PC-9 (cell line): Measurements from ENCODE around the gene RAD9A. TPM values are rescaled to one million over a fixed set of nuclear protein-coding genes. Genes with fewer than 3 reads are reported as not detected.
A peak's percentile ranks its signal among the peaks of the same experiment; 100 is the strongest.

Source experiments
- BruUV-seq: library from RNA; stranded (reverse); fragments of 400-500 nt; replicated peaks from 2 replicates; lab custom pipeline; 2021; lab: Mats Ljungman, UMichigan
- CTCF ChIA-PET: fragments of 300-600 bp; sonication (Branson Sonifier 250); formaldehyde crosslinking; loops from one replicate; lab custom pipeline; 2022; ENCODE audit warnings: antibody characterized with exemption; lab: Charles Lee
- POLR2A ChIA-PET: fragments of 300-600 bp; sonication (Branson Sonifier 250); formaldehyde crosslinking; loops from one replicate; lab custom pipeline; 2022; ENCODE audit warnings: antibody characterized with exemption; ENCODE audit not compliant: unreplicated experiment; lab: Charles Lee
- DNase-seq, 2 experiments: peaks; one replicate each; pipeline versions ENCODE4 v3.0.0 to v3.0.0-alpha.2; 2015 to 2022; ENCODE audit warnings: mixed read lengths in 1 of 2
- H2AFZ ChIP-seq: fragments of 200-600 bp; sonication (generic); 2 replicates; pipeline ENCODE4 v1.8.1; 2017; ENCODE audit warnings: antibody characterized with exemption
- H3F3A ChIP-seq: fragments of 200-600 bp; sonication (generic); 2 replicates; pipeline ENCODE4 v1.8.1; 2017; ENCODE audit warnings: antibody characterized with exemption, mild to moderate bottlenecking, low read depth; ENCODE audit not compliant: insufficient read depth
- H3K27ac ChIP-seq: fragments of 200-600 bp; sonication (generic); 2 replicates; pipeline ENCODE4 v1.6.1; 2016; ENCODE audit warnings: mixed run types
- H3K27me3 ChIP-seq: fragments of 200-600 bp; sonication (generic); 2 replicates; pipeline ENCODE4 v1.6.1; 2016; ENCODE audit warnings: low read depth, mixed run types; ENCODE audit not compliant: insufficient read depth
- H3K36me3 ChIP-seq: fragments of 200-600 bp; sonication (generic); 2 replicates; pipeline ENCODE4 v1.6.1; 2016; ENCODE audit warnings: low read depth, mixed run types
- H3K4me1 ChIP-seq: fragments of 200-600 bp; sonication (generic); replicated peaks from 2 replicates; pipeline ENCODE4 v1.6.1; 2016; ENCODE audit warnings: mixed run types; ENCODE audit not compliant: insufficient read depth
- H3K4me2 ChIP-seq: fragments of 200-600 bp; sonication (generic); 2 replicates; pipeline ENCODE4 v1.6.1; 2017; ENCODE audit warnings: mixed run types
- H3K4me3 ChIP-seq: fragments of 200-600 bp; sonication (generic); 2 replicates; pipeline ENCODE4 v1.6.1; 2016; ENCODE audit warnings: mixed run types
- H3K79me2 ChIP-seq: fragments of 200-600 bp; sonication (generic); 2 replicates; pipeline ENCODE4 v1.6.1; 2017; ENCODE audit warnings: low read depth, mixed run types
- H3K9me2 ChIP-seq: fragments of 200-600 bp; sonication (generic); 2 replicates; pipeline ENCODE4 v1.8.1; 2017; ENCODE audit warnings: mild to moderate bottlenecking; ENCODE audit not compliant: insufficient read depth
- H3K9me3 ChIP-seq: fragments of 200-600 bp; sonication (generic); 2 replicates; pipeline ENCODE4 v1.8.1; 2016; ENCODE audit warnings: low read depth; ENCODE audit not compliant: insufficient read depth
- H4K20me1 ChIP-seq: fragments of 200-600 bp; sonication (generic); 2 replicates; pipeline ENCODE4 v1.8.1; 2017; ENCODE audit not compliant: insufficient read depth
- CTCF ChIP-seq: fragments of 200-600 bp; sonication (generic); conservative IDR thresholded peaks from 2 replicates; pipeline ENCODE4 v1.6.1; 2017; ENCODE audit warnings: mixed run types, antibody characterized with exemption, mild to moderate bottlenecking, moderate library complexity
- EZH2 ChIP-seq: fragments of 200-600 bp; sonication (generic); IDR thresholded peaks from 2 replicates; pipeline ENCODE4 v1.8.0; 2017; ENCODE audit warnings: antibody characterized with exemption, low read depth
- intact Hi-C: fragments of 100-400 bp; cut with micrococcal nuclease; formaldehyde crosslinking; loops from one replicate; pipeline ENCODE4 v1.10.0; 2022; ENCODE audit not compliant: unreplicated experiment
- total RNA-seq: library from RNA; stranded (reverse); gene quantifications from 2 replicates; pipeline ENCODE4 v1.2.3, GENCODE V29; 2021

The RAD9A gene
- total RNA-seq, 1 experiment from 2014 or later: 62.8 TPM

GRCh38 chr11:67440229-67441097 is 48.7 kb downstream of the RAD9A start:
- Histone ChIP-seq H3K27ac (no peak overlapping the region), H3K4me1 (peaks cover 13% of the 10 kb centered on the region)
- intact Hi-C loops: loop anchor here (5.0 kb wide), 1 partner anchor 67 kb away; the partner anchor contains the start of genes CDK2AP2 and PITPNM1

GRCh38 chr11:67441098-67441563 is 49.3 kb downstream of the RAD9A start:
- Histone ChIP-seq H3F3A (peaks cover 37% of the 10 kb centered on the region), H4K20me1 (0 out of 2 replicates have a peak, but pooled peaks cover 6% of the 10 kb centered on the region), H3K4me2 (no peak overlapping the region), H3K36me3 (no peaks in the 10 kb centered on the region; the same call in none of the 2 replicates), H3K4me1 (peaks cover 13% of the 10 kb centered on the region), H3K4me3 (no peak overlapping the region), H3K9me2 (no peaks in the 10 kb centered on the region), H2AFZ (no peak overlapping the region), H3K27me3 (no peaks in the 10 kb centered on the region), H3K27ac (no peak overlapping the region), H3K79me2 (peaks cover 20% of the 10 kb centered on the region), H3K9me3 (no peaks in the 10 kb centered on the region)
- no TSS peak for BruUV-seq
- no peak for DNase-seq
- intact Hi-C loops: loop anchor here (5.0 kb wide), 1 partner anchor 66 kb away; the partner anchor contains the start of genes CDK2AP2 and PITPNM1
- ChIA-PET CTCF (no interaction called here), POLR2A (interaction anchor here (0.6 to 0.7 kb wide), 2 partner anchors 90 to 388 kb away, joined by 6 to 14 read pairs; no protein-coding TSS in a partner anchor)
- no peak for TF ChIP-seq CTCF
- TF ChIP-seq EZH2: no peak

More at GRCh38 chr11:67440229-67441097, 48.7 kb downstream of the RAD9A start:
- H3K79me2 ChIP-seq: peaks cover 20% of the 10 kb centered on the region
- BruUV-seq: no TSS peak
- ChIA-PET CTCF (no interaction called here), POLR2A (no interaction called here)
- no peak overlapping the region for H3K4me3 ChIP-seq
- H3K36me3 ChIP-seq: no peaks in the 10 kb centered on the region; the same call in none of the 2 replicates
- no peaks in the 10 kb centered on the region for H3K9me2 ChIP-seq
- H3K4me2 ChIP-seq: no peak overlapping the region
- peaks cover 37% of the 10 kb centered on the region for H3F3A ChIP-seq
- 0 out of 2 replicates have a peak, but pooled peaks cover 6% of the 10 kb centered on the region for H4K20me1 ChIP-seq
- H3K27me3 ChIP-seq: no peaks in the 10 kb centered on the region
- TF ChIP-seq EZH2 (no peak), CTCF (no peak)
- no peaks in the 10 kb centered on the region for H3K9me3 ChIP-seq
- no peak for DNase-seq
- no peak overlapping the region for H2AFZ ChIP-seq

- Histone ChIP-seq H3K4me1 (peaks cover 13% of the 10 kb centered on the region), H4K20me1 (0 out of 2 replicates have a peak, but pooled peaks cover 6% of the 10 kb centered on the region), H3F3A (peaks cover 37% of the 10 kb centered on the region), H3K4me3 (peak overlapping the region; percentile 70; the same call in 1 of the 2 replicates), H3K36me3 (no peaks in the 10 kb centered on the region; the same call in none of the 2 replicates), H3K79me2 (peaks cover 20% of the 10 kb centered on the region), H3K27ac (no peak overlapping the region), H3K9me2 (no peaks in the 10 kb centered on the region), H2AFZ (no peak overlapping the region), H3K27me3 (no peaks in the 10 kb centered on the region), H3K4me2 (peak overlapping the region; percentile 87), H3K9me3 (no peaks in the 10 kb centered on the region)
- BruUV-seq: no TSS peak
- POLR2A ChIA-PET: interaction anchor here (0.6 to 0.7 kb wide), 2 partner anchors 90 to 388 kb away, joined by 6 to 14 read pairs; no protein-coding TSS in a partner anchor
- intact Hi-C loops: loop anchor here (2.0 to 5.0 kb wide), 2 partner anchors 27 to 65 kb away; partner anchors contain the start of genes CDK2AP2, PITPNM1 and TMEM134
- no peak for DNase-seq
- TF ChIP-seq EZH2: no peak
- CTCF ChIA-PET: no interaction called here
Measured at GRCh38 chr11:67441731-67442351, 50.1 kb downstream of the RAD9A start.
